WERI-Rb-1 (cell line): Measurements from ENCODE around the gene FRRS1L.

ENCODE experiments used
- DNase-seq: peaks from one replicate; pipeline ENCODE4 v3.0.0-alpha.2; 2020
- H3K27ac ChIP-seq: fragments of 250-450 bp; sonication (Bioruptor Pico); 2 replicates; pipeline ENCODE4 v1.5.1; 2020; ENCODE audit warnings: mild to moderate bottlenecking, moderate library complexity
- H3K27me3 ChIP-seq: fragments of 250-450 bp; sonication (Bioruptor Pico); 2 replicates; pipeline ENCODE4 v1.5.1; 2021; ENCODE audit warnings: mild to moderate bottlenecking, low read depth, moderate library complexity; ENCODE audit not compliant: insufficient read depth, severe bottlenecking
- H3K36me3 ChIP-seq: fragments of 250-450 bp; sonication (Bioruptor Pico); 2 replicates; pipeline ENCODE4 v1.5.1; 2020; ENCODE audit warnings: mild to moderate bottlenecking, moderate library complexity
- H3K4me3 ChIP-seq: 2 replicates; pipeline ENCODE4 v1.5.1; 2011; ENCODE audit warnings: low read depth, mild to moderate bottlenecking, control low read depth, low read length
- H3K9me3 ChIP-seq: fragments of 250-450 bp; sonication (Bioruptor Pico); 2 replicates; pipeline ENCODE4 v1.5.1; 2021; ENCODE audit warnings: mild to moderate bottlenecking, moderate library complexity; ENCODE audit not compliant: severe bottlenecking
- TF ChIP-seq, protein P1 (sequence below): IDR thresholded peaks from 2 replicates; pipeline ENCODE4 v1.5.1; 2011; ENCODE audit warnings: low read depth, mild to moderate bottlenecking, control low read depth, inconsistent platforms, low read length

The FRRS1L gene

DNA sequence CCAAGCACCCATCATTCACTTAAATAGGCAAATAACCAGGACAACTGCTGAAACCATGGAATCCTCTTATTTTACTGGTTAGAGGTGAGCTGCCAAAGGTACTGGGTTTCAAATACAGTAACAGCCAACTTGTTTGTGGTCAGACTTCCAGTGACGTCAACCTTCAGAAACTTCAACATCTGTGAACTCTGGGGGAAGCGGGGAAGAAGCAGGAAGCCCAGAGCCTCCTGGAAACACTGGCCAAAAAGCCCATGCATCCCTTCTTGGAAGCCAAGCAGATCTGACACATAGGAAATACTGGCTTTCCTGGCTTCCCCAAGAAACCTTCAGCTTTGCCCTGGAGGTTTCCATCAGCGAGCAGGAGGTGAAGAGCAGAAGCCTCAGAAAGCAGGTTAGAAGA is 4.9 kb upstream of the FRRS1L start:
- no peaks in the 10 kb centered on the region for H3K9me3 ChIP-seq
- no peak overlapping the region for H3K27ac ChIP-seq
- H3K36me3 ChIP-seq: no peaks in the 10 kb centered on the region
- TF ChIP-seq, protein P1, sequence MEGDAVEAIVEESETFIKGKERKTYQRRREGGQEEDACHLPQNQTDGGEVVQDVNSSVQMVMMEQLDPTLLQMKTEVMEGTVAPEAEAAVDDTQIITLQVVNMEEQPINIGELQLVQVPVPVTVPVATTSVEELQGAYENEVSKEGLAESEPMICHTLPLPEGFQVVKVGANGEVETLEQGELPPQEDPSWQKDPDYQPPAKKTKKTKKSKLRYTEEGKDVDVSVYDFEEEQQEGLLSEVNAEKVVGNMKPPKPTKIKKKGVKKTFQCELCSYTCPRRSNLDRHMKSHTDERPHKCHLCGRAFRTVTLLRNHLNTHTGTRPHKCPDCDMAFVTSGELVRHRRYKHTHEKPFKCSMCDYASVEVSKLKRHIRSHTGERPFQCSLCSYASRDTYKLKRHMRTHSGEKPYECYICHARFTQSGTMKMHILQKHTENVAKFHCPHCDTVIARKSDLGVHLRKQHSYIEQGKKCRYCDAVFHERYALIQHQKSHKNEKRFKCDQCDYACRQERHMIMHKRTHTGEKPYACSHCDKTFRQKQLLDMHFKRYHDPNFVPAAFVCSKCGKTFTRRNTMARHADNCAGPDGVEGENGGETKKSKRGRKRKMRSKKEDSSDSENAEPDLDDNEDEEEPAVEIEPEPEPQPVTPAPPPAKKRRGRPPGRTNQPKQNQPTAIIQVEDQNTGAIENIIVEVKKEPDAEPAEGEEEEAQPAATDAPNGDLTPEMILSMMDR: no peak
- no peak for DNase-seq
- H3K27me3 ChIP-seq: no peaks in the 10 kb centered on the region
- no peak overlapping the region for H3K4me3 ChIP-seq

DNA sequence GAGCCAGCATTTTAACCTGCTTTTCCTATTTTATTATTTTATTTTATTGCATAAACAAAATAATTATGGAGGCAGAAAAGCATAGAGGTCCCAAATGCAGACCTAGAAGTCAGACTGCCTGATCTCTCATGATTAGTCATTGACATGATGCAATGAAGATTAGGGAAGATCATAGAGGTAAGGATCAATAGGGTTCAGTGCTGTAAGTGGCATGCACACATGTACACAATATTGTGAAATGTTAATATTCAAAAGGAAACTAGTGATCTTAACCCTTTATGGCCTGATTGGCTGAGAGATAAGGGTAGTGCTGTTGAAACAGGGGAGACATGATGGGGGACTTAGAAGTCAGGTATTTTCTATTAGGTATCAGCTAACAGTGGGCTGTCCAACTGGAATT is 1.1 kb upstream of the FRRS1L start:
- H3K27ac ChIP-seq: no peak overlapping the region
- TF ChIP-seq, protein P1: no peak
- DNase-seq: no peak
- H3K27me3 ChIP-seq: no peaks in the 10 kb centered on the region
- no peak overlapping the region for H3K4me3 ChIP-seq
- H3K9me3 ChIP-seq: peaks cover 5% of the 10 kb centered on the region
- no peaks in the 10 kb centered on the region; the same call in 1 of the 2 replicates for H3K36me3 ChIP-seq

DNA sequence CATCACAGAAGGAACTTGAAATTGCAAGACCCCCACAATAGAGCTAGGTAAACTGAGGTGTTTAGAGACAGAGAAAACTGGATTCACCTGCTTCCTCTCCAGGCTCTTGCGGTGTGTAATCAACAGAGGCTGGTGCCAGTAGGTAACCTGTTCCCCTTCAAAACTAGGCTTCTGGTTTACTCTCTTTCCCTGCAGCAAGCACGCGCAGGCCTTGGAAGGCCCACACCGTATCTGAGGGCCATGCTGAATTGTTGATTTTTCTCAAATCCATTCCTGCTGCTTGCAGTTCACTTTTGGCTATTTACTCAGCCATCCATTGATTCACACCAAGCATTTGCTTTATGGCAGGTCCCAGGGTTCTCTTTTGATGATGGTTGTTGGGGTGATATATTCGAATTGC is 667 bp upstream of the FRRS1L start:
- Histone ChIP-seq H3K4me3 (no peak overlapping the region), H3K9me3 (peaks cover 5% of the 10 kb centered on the region), H3K27ac (no peak overlapping the region), H3K27me3 (no peaks in the 10 kb centered on the region), H3K36me3 (no peaks in the 10 kb centered on the region; the same call in 1 of the 2 replicates)
- TF ChIP-seq, protein P1: no peak
- DNase-seq: no peak

DNA sequence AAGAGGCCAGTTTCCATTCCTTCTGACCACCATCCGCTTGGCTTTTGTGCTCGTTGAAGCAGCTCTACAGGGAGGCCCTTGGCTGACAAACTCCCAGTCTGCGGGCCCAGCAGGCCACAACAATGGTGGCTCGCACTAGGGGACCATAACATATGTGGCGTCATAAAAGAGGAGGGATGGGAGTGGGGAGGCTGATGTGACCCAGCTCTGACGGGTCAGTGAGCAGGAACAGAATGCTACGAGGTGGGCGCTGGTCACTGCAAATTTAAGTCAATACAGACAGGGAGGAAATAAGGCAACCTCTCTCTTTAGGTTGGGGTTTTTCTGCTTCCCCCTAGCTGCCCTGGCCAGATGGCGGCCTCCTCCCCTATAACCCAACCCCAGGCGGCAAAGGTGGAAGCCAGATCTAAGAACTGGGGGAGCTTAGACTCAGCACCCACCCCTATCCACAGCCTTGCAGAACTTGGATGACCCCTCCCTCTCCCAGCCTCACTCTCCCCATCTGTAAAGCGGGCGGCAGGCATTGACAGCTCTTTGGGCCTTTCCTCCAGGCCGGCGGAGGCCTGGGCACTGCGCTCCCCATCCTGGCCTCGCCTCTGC is 778 bp downstream of the FRRS1L start:
- H3K27ac ChIP-seq: no peak overlapping the region
- TF ChIP-seq, protein P1: no peak
- peaks cover 5% of the 10 kb centered on the region for H3K9me3 ChIP-seq
- H3K36me3 ChIP-seq: no peaks in the 10 kb centered on the region; the same call in 1 of the 2 replicates
- no peaks in the 10 kb centered on the region for H3K27me3 ChIP-seq
- DNase-seq: no peak
- peak overlapping the region; percentile 34 for H3K4me3 ChIP-seq

DNA sequence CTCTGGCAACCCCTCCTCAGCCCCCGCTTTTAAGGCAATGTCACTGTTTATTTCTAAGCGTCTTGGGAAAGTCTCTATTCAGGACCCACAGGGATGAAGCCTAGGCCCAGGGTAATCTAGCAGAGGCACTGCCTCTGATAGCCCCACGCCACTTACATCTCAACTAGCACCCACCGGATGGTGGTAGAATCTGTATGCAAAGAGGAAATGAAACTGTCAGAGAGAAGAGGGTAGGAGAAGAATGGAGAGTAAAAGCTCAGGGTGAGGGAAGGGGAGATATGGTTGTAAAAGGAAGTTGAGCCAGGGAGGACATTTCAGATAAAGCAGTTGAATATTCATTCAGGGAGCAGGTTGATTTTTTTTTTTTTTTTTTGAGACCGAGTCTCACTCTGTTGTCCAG is 3.0 kb downstream of the FRRS1L start:
- TF ChIP-seq, protein P1: no peak
- H3K4me3 ChIP-seq: no peak overlapping the region
- H3K27ac ChIP-seq: no peak overlapping the region
- H3K36me3 ChIP-seq: no peaks in the 10 kb centered on the region; the same call in 1 of the 2 replicates
- H3K27me3 ChIP-seq: no peaks in the 10 kb centered on the region
- peaks cover 5% of the 10 kb centered on the region for H3K9me3 ChIP-seq
- no peak for DNase-seq

DNA sequence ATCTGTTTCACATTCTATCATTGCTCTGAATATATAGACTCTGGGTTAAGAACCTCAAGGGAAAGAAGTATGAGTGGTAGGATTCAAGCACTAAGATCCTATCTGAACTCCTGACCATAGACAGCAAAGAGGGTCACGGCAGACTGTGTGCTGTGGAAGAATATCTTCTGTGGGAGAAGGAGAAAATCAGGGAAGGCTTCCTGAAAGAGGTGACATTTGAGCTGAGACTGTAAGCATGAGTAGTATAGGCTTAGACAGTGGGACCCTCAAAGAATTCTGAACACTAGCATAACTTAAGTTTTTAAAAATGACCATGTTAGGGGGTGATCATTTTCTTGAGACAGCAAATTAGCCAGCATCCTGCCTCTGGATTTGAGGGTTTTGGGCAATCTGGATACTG is 3.9 kb downstream of the FRRS1L start:
- TF ChIP-seq, protein P1: no peak

More for the DNA sequence above, 3.9 kb downstream of the FRRS1L start:
- H3K4me3 ChIP-seq: no peak overlapping the region
- DNase-seq: no peak
- H3K36me3 ChIP-seq: no peaks in the 10 kb centered on the region; the same call in 1 of the 2 replicates
- no peak overlapping the region for H3K27ac ChIP-seq
- H3K9me3 ChIP-seq: peaks cover 5% of the 10 kb centered on the region
- no peaks in the 10 kb centered on the region for H3K27me3 ChIP-seq
